Measurements from ENCODE around the gene RBL2. TPM values are rescaled to one million over a fixed set of nuclear protein-coding genes. Genes with fewer than 3 reads are reported as not detected.

The RBL2 gene
- total RNA-seq, 1 donor from 2014 or later = 44.1 TPM

DNA sequence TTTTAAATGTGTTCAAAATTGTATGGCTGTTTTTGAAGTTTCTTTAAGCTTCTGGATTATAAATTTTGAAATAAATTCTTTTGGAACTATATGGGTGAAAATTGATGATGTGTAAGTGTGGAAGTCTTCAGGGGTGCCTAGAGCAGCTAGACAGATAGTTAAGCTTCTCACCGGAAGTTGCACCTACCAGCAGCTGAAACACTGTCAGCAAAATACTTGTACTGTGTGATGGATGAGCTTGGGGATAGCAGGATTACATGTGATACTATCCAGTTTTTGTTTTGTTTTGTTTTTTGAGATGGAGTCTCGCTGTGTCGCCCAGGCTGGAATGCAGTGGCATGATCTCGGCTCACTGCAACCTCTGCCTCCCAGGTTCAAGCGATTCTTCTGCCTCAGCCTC, 19.7 kb downstream of the RBL2 start:
- Mint-ChIP-seq H3K4me3 (ENCODE audit: unreplicated experiment) (no peak overlapping the region), H3K27me3 (ENCODE audit: unreplicated experiment) (peaks cover 1% of the 10 kb centered on the region), H3K4me1 (ENCODE audit: low read depth, unreplicated experiment) (no peaks in the 10 kb centered on the region), H3K27ac (ENCODE audit: unreplicated experiment) (no peak overlapping the region), H3K36me3 (ENCODE audit: unreplicated experiment) (no peaks in the 10 kb centered on the region), H3K9me3 (ENCODE audit: unreplicated experiment) (no peaks in the 10 kb centered on the region)
- no peak for TF ChIP-seq CTCF (IDR thresholded peaks at IDR 0.05; ENCODE audit: partially characterized antibody, unreplicated experiment)
- no peak for DNase-seq

- Mint-ChIP-seq H3K4me1 (ENCODE audit: low read depth, unreplicated experiment) (no peaks in the 10 kb centered on the region), H3K27ac (ENCODE audit: unreplicated experiment) (no peak overlapping the region), H3K4me3 (ENCODE audit: unreplicated experiment) (no peak overlapping the region), H3K9me3 (ENCODE audit: unreplicated experiment) (no peaks in the 10 kb centered on the region), H3K36me3 (ENCODE audit: unreplicated experiment) (no peaks in the 10 kb centered on the region), H3K27me3 (ENCODE audit: unreplicated experiment) (peaks cover 1% of the 10 kb centered on the region)
- no peak for TF ChIP-seq CTCF (IDR thresholded peaks at IDR 0.05; ENCODE audit: partially characterized antibody, unreplicated experiment)
- no peak for DNase-seq
Observed at GRCh38 chr16:53456625-53457024, 22.4 kb downstream of the RBL2 start.

- no peaks in the 10 kb centered on the region for H3K36me3 Mint-ChIP-seq (ENCODE audit: unreplicated experiment)
- H3K4me3 Mint-ChIP-seq (ENCODE audit: unreplicated experiment) = no peak overlapping the region
- no peak for TF ChIP-seq CTCF (IDR thresholded peaks at IDR 0.05; ENCODE audit: partially characterized antibody, unreplicated experiment)
- H3K4me1 Mint-ChIP-seq (ENCODE audit: low read depth, unreplicated experiment) = no peaks in the 10 kb centered on the region
- peaks cover 1% of the 10 kb centered on the region for H3K27me3 Mint-ChIP-seq (ENCODE audit: unreplicated experiment)
- DNase-seq = no peak
- no peaks in the 10 kb centered on the region for H3K9me3 Mint-ChIP-seq (ENCODE audit: unreplicated experiment)
- H3K27ac Mint-ChIP-seq (ENCODE audit: unreplicated experiment) = no peak overlapping the region
Observed at GRCh38 chr16:53457670-53458069, 23.4 kb downstream of the RBL2 start.

DNA sequence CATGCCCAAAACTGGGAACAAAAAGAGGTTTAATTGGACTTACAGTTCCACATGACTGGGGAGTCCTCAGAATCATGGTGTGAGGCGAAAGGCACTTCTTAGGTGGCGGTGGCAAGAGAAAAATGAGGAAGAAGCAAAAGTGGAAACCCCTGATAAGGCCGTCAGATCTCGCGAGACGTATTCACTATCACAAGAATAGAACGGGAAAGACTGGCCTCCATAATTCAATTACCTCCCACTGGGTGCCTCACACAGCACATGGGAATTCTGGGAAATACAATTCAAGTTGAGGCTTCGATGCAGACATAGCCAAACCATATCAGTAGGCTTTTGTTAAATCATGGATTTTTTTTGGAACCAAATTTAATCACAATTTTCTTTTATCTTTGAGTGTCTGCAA, 24.4 kb downstream of the RBL2 start:
- peaks cover 1% of the 10 kb centered on the region for H3K27me3 Mint-ChIP-seq (ENCODE audit: unreplicated experiment)
- no peak overlapping the region for H3K27ac Mint-ChIP-seq (ENCODE audit: unreplicated experiment)
- H3K4me1 Mint-ChIP-seq (ENCODE audit: low read depth, unreplicated experiment) = no peaks in the 10 kb centered on the region
- no peaks in the 10 kb centered on the region for H3K36me3 Mint-ChIP-seq (ENCODE audit: unreplicated experiment)
- no peak overlapping the region for H3K4me3 Mint-ChIP-seq (ENCODE audit: unreplicated experiment)
- TF ChIP-seq CTCF (IDR thresholded peaks at IDR 0.05; ENCODE audit: partially characterized antibody, unreplicated experiment) = no peak
- no peak for DNase-seq
- no peaks in the 10 kb centered on the region for H3K9me3 Mint-ChIP-seq (ENCODE audit: unreplicated experiment)

DNA sequence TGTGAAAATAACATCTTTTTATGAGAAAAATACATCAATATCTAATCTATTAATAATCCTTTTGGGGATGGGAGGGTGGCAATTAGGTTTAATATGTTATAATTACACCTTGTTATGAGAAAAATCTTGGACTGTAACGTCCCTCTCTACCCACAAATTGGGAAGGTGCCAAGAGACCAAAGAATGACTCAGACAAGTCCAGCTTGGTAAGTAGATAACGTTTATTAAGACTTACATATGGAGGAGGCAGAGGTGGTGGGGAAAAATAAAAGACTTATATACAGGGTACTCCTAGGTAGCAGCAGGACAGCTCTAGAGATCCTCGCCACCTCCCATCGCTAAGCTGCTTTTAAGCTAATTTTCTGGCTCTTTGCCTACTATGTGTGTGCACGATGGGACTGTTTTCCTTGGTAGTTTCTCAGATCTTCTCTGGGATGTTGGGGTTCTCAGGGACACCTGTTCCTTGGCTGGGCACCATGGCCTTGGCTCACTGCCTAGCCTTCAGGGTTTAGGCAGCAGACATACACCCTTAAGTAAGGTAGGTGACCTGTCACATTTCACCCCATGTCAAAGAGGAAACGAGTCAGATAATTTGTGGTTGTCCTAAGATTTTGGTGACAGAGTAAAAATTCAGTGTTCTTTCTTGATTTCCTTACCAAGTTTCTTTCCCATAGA, 31.5 kb downstream of the RBL2 start:
- no peak overlapping the region for H3K4me3 Mint-ChIP-seq (ENCODE audit: unreplicated experiment)
- no peaks in the 10 kb centered on the region for H3K27me3 Mint-ChIP-seq (ENCODE audit: unreplicated experiment)
- H3K36me3 Mint-ChIP-seq (ENCODE audit: unreplicated experiment) = no peaks in the 10 kb centered on the region
- TF ChIP-seq CTCF (IDR thresholded peaks at IDR 0.05; ENCODE audit: partially characterized antibody, unreplicated experiment) = no peak
- H3K4me1 Mint-ChIP-seq (ENCODE audit: low read depth, unreplicated experiment) = no peaks in the 10 kb centered on the region
- H3K9me3 Mint-ChIP-seq (ENCODE audit: unreplicated experiment) = no peaks in the 10 kb centered on the region
- no peak overlapping the region for H3K27ac Mint-ChIP-seq (ENCODE audit: unreplicated experiment)
- no peak for DNase-seq

Measured in glutamatergic neuron (in vitro differentiated cells).